Hematopoietic multipotent progenitor cell (in vitro differentiated cells): ENCODE results near the gene SBF2. TPM values are rescaled to one million over a fixed set of nuclear protein-coding genes. Genes with fewer than 3 reads are reported as not detected.
A peak's percentile ranks its signal among the peaks of the same experiment; 100 is the strongest.
"Not testable (repeated sequence)": the region's sequence is repeated elsewhere in the genome, so short reads cannot be mapped to it uniquely, and the experiment has no call there.

ENCODE experiments used
- DNase-seq, 3 donors: peaks; one replicate each; pipeline ENCODE4 v3.0.0-alpha.2; 2011 to 2015; ENCODE audit warnings: low read depth in 2 of 3, low spot score in 2 of 3
- total RNA-seq: library from RNA; depleted of rRNA; stranded (reverse); fragments of >200 nt; gene quantifications from one replicate; pipeline ENCODE4 v1.2.3, GENCODE V29; 2012

Gene SBF2
- total RNA-seq, 1 donor: 17.0 TPM

DNA sequence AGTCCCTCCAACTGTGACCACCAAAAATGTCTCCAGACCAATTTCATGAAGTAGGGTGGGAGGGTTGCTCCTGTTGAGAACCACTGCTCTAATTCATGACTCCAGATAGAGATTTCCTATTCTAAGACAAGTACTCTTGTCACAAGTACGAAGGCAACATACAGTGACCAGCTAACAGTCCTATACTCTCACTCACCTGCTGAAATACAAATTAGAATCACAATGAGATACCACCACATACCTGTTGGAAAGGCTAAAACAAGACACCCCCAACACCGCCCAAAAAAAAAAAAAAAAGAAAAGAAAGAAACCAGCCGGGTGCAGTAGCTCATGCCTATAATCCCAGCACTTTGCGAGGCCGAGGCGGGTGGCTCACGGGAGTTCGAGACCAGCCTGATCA is 319.6 kb downstream of the SBF2 start:
- no peak for DNase-seq

GRCh38 chr11:9973921-9974320 is 320.1 kb downstream of the SBF2 start:
- no peak for DNase-seq

DNA sequence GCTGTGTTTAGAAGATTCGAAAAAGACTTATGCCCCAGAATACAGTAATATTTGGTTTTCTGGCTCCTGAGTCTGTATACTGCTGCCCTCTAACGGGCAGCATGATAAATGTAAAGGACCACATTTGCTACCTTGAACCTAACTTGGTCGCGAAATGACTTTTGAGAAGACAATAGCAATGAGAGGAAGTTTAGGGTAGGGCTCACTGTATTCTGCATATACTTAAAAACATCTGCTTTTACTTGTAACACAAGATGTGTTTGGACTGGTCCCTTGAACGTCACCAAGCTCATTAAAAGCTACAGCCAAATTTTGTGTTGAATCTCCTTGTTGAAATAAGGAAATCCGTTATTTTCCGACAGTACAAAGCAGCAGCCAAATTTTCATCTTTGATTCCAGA is 321.0 kb downstream of the SBF2 start:
- DNase-seq: peak in 2 of 3 donors; percentile 45 to 71

DNA sequence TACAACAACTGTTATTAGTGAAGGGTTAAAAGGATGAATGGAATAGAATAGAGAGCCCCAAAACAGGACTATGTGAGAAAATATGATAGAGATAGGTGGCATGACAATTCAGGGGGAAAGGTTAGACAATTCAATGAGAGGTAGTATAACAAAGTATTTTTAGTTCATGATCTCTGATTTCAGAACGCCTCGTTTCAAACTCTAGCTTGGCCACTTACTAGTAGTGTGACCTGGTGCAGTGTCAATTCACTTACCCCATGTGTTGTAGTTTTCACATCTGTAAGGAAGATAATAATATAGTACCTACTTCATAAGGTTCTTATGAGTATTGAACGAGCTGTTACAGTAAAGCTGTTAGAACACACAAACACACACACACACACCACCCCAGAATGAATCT is 322.1 kb downstream of the SBF2 start:
- no peak for DNase-seq

DNA sequence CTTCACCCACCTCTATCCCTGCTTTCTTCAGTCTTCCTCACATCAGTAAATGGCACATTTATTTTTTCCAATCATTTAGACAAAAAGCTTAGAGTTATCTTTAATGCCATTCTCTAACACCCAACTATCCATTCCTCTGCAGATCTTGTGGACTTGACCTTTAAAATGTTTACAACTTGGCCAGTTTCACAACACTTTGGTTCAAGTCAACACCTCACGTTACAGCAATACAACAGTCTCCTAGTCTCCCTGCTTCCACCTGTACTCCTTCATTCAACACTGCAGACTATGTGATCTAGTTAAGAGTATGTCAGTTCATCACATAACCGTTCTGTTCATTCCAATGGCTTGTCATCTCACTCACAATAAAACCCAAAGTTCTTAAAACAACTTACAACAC is 325.0 kb downstream of the SBF2 start:
- no peak for DNase-seq

- no peak for DNase-seq
Measured at GRCh38 chr11:9962722-9963121, 331.3 kb downstream of the SBF2 start.

DNA sequence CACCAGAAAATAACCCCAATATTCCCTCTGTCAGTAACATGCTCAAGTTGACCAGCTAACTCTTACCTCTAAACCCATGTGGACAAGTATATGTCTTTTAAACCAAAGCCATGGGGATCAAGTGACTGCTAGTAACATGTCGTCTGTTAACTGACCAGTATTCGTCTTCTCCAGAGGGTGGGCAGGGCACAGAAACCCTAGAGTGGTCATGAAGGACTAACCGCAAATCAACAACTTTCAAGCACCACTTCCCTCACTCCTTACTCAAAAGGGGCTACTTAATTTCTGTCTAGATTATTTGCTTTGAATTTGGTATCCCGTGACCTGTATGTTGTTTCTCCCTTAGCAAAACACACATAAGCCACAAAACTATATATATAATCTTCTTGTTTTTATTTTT is 336.9 kb downstream of the SBF2 start:
- DNase-seq: no peak

- no peak for DNase-seq
Measured at GRCh38 chr11:9956483-9956882, 337.5 kb downstream of the SBF2 start.

DNA sequence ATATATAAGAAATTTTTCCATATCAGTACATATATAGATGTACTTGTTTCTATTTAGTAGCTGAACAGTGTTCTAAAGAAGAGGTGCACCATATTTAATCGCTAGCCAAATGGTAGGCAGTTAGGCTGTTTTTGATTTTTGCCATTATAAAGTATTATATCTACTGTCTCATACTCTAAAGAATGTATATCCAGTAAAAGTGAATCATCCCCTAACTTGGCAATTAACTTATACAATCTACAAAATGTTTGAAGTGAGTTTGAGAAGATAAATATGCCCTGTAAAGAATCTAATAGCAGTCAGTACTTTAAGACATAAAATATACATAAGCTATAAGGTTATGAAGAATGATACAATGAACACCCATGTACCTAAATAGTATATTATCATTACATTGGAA is 338.6 kb downstream of the SBF2 start:
- DNase-seq: no peak

- no peak for DNase-seq
Measured at GRCh38 chr11:9953994-9954626, 339.9 kb downstream of the SBF2 start.

DNA sequence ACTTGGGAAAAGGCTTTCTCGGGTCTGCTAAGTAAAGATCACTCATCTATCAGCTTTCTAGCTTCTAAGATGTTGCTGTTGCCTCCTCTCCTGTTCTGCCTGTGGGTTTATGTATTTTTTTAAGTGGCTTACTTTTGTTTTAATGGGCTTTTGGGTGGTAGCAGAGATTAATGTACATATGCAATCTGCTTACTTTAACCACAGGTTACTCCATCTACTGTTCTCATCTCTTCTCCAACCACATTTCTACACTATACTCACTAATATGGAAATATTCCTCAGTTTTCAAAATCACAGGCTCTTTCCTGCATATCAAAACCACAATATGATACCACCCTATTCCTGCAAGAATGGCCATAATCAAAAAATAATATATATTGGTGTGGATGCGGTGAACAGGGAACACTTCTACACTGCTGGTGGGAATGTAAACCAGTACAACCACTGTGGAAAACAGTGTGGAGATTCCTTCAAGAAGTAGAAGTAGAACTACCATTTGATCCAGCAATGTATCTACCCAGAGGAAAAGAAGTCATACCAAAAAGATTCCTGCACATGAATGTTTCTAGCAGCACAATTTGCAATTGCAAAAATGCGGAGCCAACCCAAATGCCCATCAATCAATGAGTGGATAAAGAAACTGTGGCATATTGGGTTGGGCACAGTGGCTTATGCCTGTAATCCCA is 341.4 kb downstream of the SBF2 start:
- DNase-seq: no peak

DNA sequence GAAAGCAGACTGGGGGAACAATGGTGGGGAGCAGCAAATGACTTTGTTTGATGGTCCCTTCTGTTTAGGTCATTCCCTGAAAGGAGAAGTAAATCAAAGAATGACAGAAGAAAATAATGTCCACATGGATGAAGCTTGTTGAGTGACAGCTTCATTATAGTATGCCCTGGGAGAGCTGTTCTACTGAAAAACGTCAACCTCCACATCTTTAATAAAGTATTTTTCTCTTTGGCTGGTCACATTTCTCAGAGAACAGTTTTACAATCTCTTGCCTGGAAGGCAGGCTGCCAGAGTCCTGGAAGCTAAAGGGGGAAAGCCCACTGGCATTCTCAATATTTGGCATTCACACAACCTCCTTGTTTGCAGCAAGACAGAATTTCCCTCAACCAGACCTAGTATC is 342.2 kb downstream of the SBF2 start:
- DNase-seq: no peak

DNA sequence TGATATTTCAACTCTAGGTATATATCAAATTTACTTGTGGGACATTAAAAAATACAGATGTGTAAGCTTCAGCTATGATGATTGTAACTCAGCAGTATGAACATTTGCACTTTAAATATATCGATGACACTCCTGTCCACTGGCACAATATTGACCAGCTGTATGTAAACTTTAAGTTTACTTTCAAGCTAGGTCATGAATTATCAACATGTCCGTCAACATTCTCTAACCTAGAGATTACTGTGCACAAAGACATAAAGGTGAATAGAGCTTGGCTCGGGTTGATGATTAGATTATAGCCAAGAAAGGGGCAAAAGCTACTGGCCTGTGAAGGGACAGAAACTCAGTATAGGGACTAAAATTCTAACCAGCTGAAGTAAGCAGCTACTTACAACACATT is 343.6 kb downstream of the SBF2 start:
- DNase-seq: no peak

DNA sequence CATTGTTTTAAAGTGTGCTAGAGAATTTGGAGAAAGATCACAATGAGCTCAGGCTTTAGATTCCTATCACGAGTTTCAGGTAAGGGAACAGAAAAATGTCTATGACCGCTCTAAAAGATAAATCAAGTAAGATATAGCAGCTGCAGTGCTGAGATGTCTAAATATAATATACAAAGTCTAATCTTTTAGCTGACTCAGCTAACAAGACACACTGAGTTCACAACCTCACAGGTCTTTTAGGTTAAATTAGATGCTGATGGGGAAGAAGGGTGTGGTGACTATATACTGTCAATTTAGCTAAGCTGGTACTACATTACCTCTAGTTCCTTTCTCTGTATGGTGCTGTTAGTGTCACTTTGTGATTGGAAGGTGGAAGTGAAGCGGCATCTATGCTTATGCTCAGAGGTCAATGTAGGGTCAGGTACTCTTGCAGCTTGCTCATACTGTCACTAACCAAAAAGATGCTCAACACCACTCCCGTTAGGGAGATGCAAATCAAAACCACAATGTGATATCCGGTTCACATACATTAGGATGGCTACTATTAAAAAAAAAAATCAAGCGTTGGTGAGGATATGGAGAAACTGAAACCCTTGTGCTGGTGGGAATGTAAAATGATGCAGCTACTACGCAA is 346.7 kb downstream of the SBF2 start:
- no peak for DNase-seq

- DNase-seq: not testable (repeated sequence)
Measured at GRCh38 chr11:9945680-9946079, 348.3 kb downstream of the SBF2 start.

GRCh38 chr11:9943386-9944110 is 350.5 kb downstream of the SBF2 start:
- DNase-seq: no peak

- DNase-seq: no peak
Measured at GRCh38 chr11:9941991-9942390, 352.0 kb downstream of the SBF2 start.

DNA sequence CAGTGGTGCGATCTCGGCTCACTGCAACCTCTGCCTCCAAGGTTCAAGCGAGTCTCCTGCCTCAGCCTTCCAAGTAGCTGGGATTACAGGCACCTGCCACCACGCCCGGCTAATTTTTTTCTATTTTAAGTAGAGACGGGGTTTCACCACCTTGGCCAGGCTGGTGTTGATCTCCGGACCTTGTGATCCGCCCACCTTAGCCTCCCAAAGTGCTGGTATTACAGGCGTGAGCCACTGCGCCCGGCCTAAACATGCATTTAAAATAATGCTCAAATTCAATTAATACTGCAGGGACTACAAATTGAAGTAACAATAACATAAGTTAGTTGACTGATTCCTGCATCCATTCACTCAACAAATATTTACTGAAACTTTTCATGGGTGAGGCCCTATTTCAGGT is 354.9 kb downstream of the SBF2 start:
- DNase-seq: not testable (repeated sequence)

DNA sequence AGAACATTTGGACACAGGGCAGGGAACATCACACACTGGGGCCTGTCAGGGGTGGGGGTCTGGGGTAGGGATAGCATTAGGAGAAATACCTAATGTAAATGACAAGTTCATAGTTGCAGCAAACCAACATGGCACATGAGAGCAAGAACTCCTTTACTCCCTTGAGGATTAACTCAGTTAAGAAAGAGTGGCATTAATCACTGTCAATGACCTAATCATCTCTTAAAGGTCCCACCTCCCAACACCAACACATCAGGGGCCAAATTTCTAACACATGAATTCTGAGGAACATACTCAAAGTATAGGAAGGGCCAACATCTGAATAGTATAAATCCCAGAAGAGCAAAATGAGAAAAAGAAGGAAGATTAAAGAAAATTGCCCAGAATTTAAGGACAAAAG is 357.3 kb downstream of the SBF2 start:
- DNase-seq: no peak

DNA sequence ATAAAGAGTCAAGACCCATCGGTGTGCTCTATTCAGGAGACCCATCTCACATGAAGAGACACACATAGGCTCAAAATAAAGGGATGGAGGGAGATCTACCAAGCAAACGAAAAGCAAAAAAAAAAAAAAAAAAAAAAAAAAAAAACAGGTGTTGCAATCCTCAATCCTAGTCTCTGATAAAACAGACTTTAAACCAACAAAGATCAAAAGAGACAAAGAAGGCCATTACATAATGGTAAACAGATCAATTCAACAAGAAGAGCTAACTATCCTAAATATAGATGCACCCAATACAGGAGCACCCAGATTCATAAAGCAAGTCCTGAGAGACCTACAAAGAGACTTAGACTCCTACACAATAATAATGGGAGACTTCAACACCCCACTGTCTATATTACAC is 361.2 kb downstream of the SBF2 start:
- DNase-seq: not testable (repeated sequence)

- DNase-seq: not testable (repeated sequence)
Measured at GRCh38 chr11:9930562-9931331, 363.3 kb downstream of the SBF2 start.
